CD14-positive monocyte (primary cell): ENCODE results near the gene IDNK. TPM values are rescaled to one million over a fixed set of nuclear protein-coding genes. Genes with fewer than 3 reads are reported as not detected.
A peak's percentile ranks its signal among the peaks of the same experiment; 100 is the strongest.

ENCODE experiments used
- DNase-seq, 3 donors: peaks; one replicate each; pipeline ENCODE4 v3.0.0-alpha.2; 2011 to 2022
- H2AFZ ChIP-seq: 2 replicates; pipeline ENCODE4 v1.6.0; 2012; ENCODE audit warnings: mild to moderate bottlenecking, low read depth, low read length, inconsistent platforms; ENCODE audit not compliant: insufficient read depth, poor library complexity, severe bottlenecking
- H3K27ac ChIP-seq, 2 donors: 1 replicate in 1 of 2; 2 replicates in 1 of 2; pipeline ENCODE4 v1.5.1; 2012 to 2013; ENCODE audit warnings: low read length in 2 of 2, control low read depth in 1 of 2, inconsistent platforms in 1 of 2, low read depth in 1 of 2, mild to moderate bottlenecking in 1 of 2
- H3K27me3 ChIP-seq, 2 donors: one replicate each; pipeline versions ENCODE4 v1.6.0 to v1.6.1; 2011 to 2013; ENCODE audit warnings: low read length in 2 of 2; ENCODE audit not compliant: control insufficient read depth in 2 of 2, insufficient read depth in 2 of 2
- H3K36me3 ChIP-seq, 2 donors: replicated peaks in 1 of 2; 1 replicate in 1 of 2; 2 replicates in 1 of 2; pipeline versions ENCODE4 v1.5.1 to v1.6.1; 2012 to 2013; ENCODE audit warnings: low read length in 2 of 2, control low read depth in 1 of 2, inconsistent platforms in 1 of 2, mild to moderate bottlenecking in 1 of 2; ENCODE audit not compliant: insufficient read depth in 2 of 2, control insufficient read depth in 1 of 2
- H3K4me1 ChIP-seq, 2 donors: 1 replicate in 1 of 2; 2 replicates in 1 of 2; pipeline versions ENCODE4 v1.5.1 to v1.6.1; 2012 to 2013; ENCODE audit warnings: low read length in 2 of 2, control low read depth in 1 of 2, inconsistent platforms in 1 of 2, mild to moderate bottlenecking in 1 of 2, moderate library complexity in 1 of 2; ENCODE audit not compliant: insufficient read depth in 2 of 2, control insufficient read depth in 1 of 2
- H3K4me2 ChIP-seq: replicated peaks from 2 replicates; pipeline ENCODE3; 2012; ENCODE audit warnings: low read length, moderate library complexity, mild to moderate bottlenecking; ENCODE audit not compliant: poor library complexity, severe bottlenecking; ENCODE audit errors: extremely low read depth
- H3K4me3 ChIP-seq, 3 experiments: fragments of 200-600 bp in 1 of 3; sonication (generic) in 1 of 3; replicated peaks in 1 of 3; 1 replicate in 2 of 3; 2 replicates in 1 of 3; pipeline ENCODE4 v1.5.1; 2011 to 2013; ENCODE audit warnings: low read length in 3 of 3, mild to moderate bottlenecking in 3 of 3, control low read depth in 2 of 3, low read depth in 2 of 3, inconsistent platforms in 1 of 3, moderate library complexity in 1 of 3
- H3K79me2 ChIP-seq: 2 replicates; pipeline ENCODE4 v1.6.0; 2012; ENCODE audit warnings: mild to moderate bottlenecking, control low read depth, inconsistent platforms, low read length, moderate library complexity; ENCODE audit not compliant: insufficient read depth
- H3K9ac ChIP-seq: 2 replicates; pipeline ENCODE4 v1.6.0; 2017; ENCODE audit warnings: low read length, mild to moderate bottlenecking; ENCODE audit not compliant: insufficient read depth, poor library complexity, severe bottlenecking
- H3K9me3 ChIP-seq, 2 donors: replicated peaks in 1 of 2; 1 replicate in 1 of 2; 2 replicates in 1 of 2; pipeline versions ENCODE4 v1.5.1 to v1.6.1; 2012 to 2013; ENCODE audit warnings: low read length in 2 of 2, control low read depth in 1 of 2; ENCODE audit not compliant: control insufficient read depth in 1 of 2, insufficient read depth in 1 of 2
- H4K20me1 ChIP-seq: 2 replicates; pipeline ENCODE4 v1.6.0; 2012; ENCODE audit warnings: mild to moderate bottlenecking, low read length, control low read depth, moderate library complexity; ENCODE audit not compliant: insufficient read depth
- H3K27ac Mint-ChIP-seq, 7 donors: one replicate each; pipeline ENCODE4 v1.8.0; 2020; ENCODE audit warnings: mild to moderate bottlenecking in 7 of 7, mixed read lengths in 7 of 7, moderate library complexity in 6 of 7, inconsistent platforms in 2 of 7
- H3K27me3 Mint-ChIP-seq, 3 donors: one replicate each; pipeline ENCODE4 v1.8.0; 2021 to 2022; ENCODE audit warnings: low read depth in 3 of 3, mild to moderate bottlenecking in 3 of 3, mixed read lengths in 3 of 3, moderate library complexity in 3 of 3, inconsistent platforms in 1 of 3
- H3K36me3 Mint-ChIP-seq, 2 donors: one replicate each; pipeline ENCODE4 v1.8.0; 2020; ENCODE audit warnings: mixed read lengths in 2 of 2, inconsistent platforms in 1 of 2, mild to moderate bottlenecking in 1 of 2
- H3K4me1 Mint-ChIP-seq: one replicate; pipeline ENCODE4 v1.8.0; 2020; ENCODE audit warnings: mild to moderate bottlenecking, mixed read lengths
- H3K4me3 Mint-ChIP-seq, 2 donors: one replicate each; pipeline ENCODE4 v1.8.0; 2020; ENCODE audit warnings: mild to moderate bottlenecking in 2 of 2, mixed read lengths in 2 of 2, moderate library complexity in 1 of 2
- H3K9me3 Mint-ChIP-seq, 7 donors: one replicate each; pipeline ENCODE4 v1.8.0; 2020 to 2022; ENCODE audit warnings: mixed read lengths in 7 of 7, mild to moderate bottlenecking in 6 of 7, moderate library complexity in 6 of 7, inconsistent platforms in 2 of 7
- CTCF ChIP-seq: fragments of 200-600 bp; IDR thresholded peaks from one replicate; pipeline ENCODE4 v1.8.0; 2022; ENCODE audit warnings: antibody characterized with exemption, mild to moderate bottlenecking
- WGBS: methylation state at CpG from one replicate; pipeline ENCODE4 v1.1.5; 2013; ENCODE audit warnings: missing lambda C conversion rate; ENCODE audit not compliant: insufficient coverage; 5-methylcytosine and 5-hydroxymethylcytosine counted together
- intact Hi-C, 2 donors: fragments of 100-400 bp; cut with micrococcal nuclease; formaldehyde crosslinking; loops; one replicate each; pipeline versions ENCODE4 v1.15.0 to v1.15.1; 2023
- polyA plus RNA-seq, 3 donors: library from polyadenylated mRNA; depleted of rRNA in 1 of 3; unstranded in 2 of 3; stranded (reverse) in 1 of 3; fragments of 300-500 nt in 2 of 3; fragments of >200 nt in 1 of 3; fragmentation: Illumina TruSeq in 2 of 3; gene quantifications; 1 replicate in 2 of 3; 2 replicates in 1 of 3; pipeline ENCODE4 v1.2.3, GENCODE V29; 2012 to 2021

Gene IDNK
- polyA plus RNA-seq, 3 donors, result 5.6 to 13.3 (median 10.6) TPM

DNA sequence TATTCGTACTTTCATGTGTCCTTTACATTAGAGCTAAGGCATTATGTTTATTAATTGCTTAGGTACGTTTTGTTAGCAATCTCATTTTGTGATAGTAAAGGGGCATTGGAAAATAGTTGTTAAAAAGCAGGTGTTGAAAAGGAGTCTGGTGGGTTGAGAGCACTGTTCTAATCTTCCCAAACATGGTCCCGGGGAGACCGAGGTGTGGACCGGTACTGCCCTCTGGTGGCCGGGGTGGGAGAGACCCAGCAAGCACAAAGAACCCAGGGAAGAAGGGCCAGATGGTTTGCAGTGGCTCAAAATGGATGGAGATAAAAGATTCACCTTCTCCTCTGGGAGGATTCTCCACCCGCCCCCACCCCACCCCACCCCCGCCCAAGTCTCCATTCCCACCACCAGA is 26.1 kb downstream of the IDNK start:
- Histone ChIP-seq H3K27ac (no peak overlapping the region), H3K9me3 (no peaks in the 10 kb centered on the region), H3K27me3 (no peaks in the 10 kb centered on the region), H3K9ac (no peak overlapping the region), H3K4me3 (no peak overlapping the region), H3K4me2 (no peak overlapping the region), H3K4me1 (no peaks in the 10 kb centered on the region), H3K36me3 (peaks cover 3 to 45% of the 10 kb centered on the region in 2 donors), H3K79me2 (no peaks in the 10 kb centered on the region), H4K20me1 (no peaks in the 10 kb centered on the region), H2AFZ (no peak overlapping the region)
- no peak overlapping the region for H3K4me3 Mint-ChIP-seq
- peaks cover 4% of the 10 kb centered on the region for H3K4me1 Mint-ChIP-seq
- WGBS, result 60% methylated on average over 3 of the region's 8 CpGs
- DNase-seq, result peak; percentile 43 to 59 (median 44)
- peaks cover 0 to 2% (median 0%) of the 10 kb centered on the region in 3 donors for H3K27me3 Mint-ChIP-seq
- H3K36me3 Mint-ChIP-seq, result peaks cover 30 to 53% of the 10 kb centered on the region in 2 donors
- intact Hi-C loops, result loop anchor here (10.0 kb wide), 1 partner anchor 314 kb away; no protein-coding TSS in a partner anchor
- peaks cover 0 to 2% (median 0%) of the 10 kb centered on the region in 7 donors for H3K9me3 Mint-ChIP-seq
- TF ChIP-seq CTCF, result peak; percentile 70
- H3K27ac Mint-ChIP-seq, result peak overlapping the region in 2 of 7 donors; percentile 58 to 74

DNA sequence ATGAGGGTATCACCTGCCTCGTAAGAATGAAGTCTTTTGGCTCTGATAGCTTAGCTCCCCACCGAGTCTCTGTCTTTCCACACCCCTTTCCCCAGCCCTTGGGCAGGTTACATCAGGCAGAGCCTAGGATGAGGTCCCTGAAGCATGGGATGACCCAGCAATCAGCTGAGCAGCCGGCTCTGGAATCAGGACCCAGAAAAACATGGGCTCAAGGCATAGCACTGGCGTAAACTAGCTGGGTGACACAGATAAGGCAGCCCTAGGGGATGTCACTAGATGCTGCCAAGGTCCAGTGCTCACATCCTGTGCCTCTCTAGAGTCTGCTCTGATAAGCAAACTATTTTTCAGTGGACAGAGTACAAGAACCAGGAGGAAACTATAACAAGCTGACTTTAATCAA is 26.6 kb downstream of the IDNK start:
- Mint-ChIP-seq H3K9me3 (peaks cover 0 to 2% (median 0%) of the 10 kb centered on the region in 7 donors), H3K4me1 (peaks cover 4% of the 10 kb centered on the region), H3K27ac (peak overlapping the region in 1 of 7 donors; percentile 36), H3K4me3 (no peak overlapping the region), H3K36me3 (peaks cover 32 to 58% of the 10 kb centered on the region in 2 donors), H3K27me3 (peaks cover 0 to 2% (median 0%) of the 10 kb centered on the region in 3 donors)
- no peaks in the 10 kb centered on the region for H4K20me1 ChIP-seq
- no peak overlapping the region for H3K9ac ChIP-seq
- no peaks in the 10 kb centered on the region for H3K79me2 ChIP-seq
- intact Hi-C loops, result loop anchor here (10.0 kb wide), 1 partner anchor 315 kb away; no protein-coding TSS in a partner anchor
- TF ChIP-seq CTCF, result no peak
- H3K36me3 ChIP-seq, result peaks cover 5 to 50% of the 10 kb centered on the region in 2 donors
- no peaks in the 10 kb centered on the region for H3K27me3 ChIP-seq
- no peak for DNase-seq
- H3K27ac ChIP-seq, result no peak overlapping the region
- 100% methylated on average over 3 of the region's 4 CpGs for WGBS
- no peak overlapping the region for H3K4me2 ChIP-seq
- H2AFZ ChIP-seq, result no peak overlapping the region
- no peaks in the 10 kb centered on the region for H3K9me3 ChIP-seq
- no peaks in the 10 kb centered on the region for H3K4me1 ChIP-seq
- H3K4me3 ChIP-seq, result no peak overlapping the region
